Measurements from ENCODE around the gene TRAF7. TPM values are rescaled to one million over a fixed set of nuclear protein-coding genes. Genes with fewer than 3 reads are reported as not detected.
A peak's percentile ranks its signal among the peaks of the same experiment; 100 is the strongest.
"Not testable (repeated sequence)": the region's sequence is repeated elsewhere in the genome, so short reads cannot be mapped to it uniquely, and the experiment has no call there.

The TRAF7 gene
- total RNA-seq, 4 donors from 2014 or later: 42.6 to 64.5 (median 54.3) TPM

DNA sequence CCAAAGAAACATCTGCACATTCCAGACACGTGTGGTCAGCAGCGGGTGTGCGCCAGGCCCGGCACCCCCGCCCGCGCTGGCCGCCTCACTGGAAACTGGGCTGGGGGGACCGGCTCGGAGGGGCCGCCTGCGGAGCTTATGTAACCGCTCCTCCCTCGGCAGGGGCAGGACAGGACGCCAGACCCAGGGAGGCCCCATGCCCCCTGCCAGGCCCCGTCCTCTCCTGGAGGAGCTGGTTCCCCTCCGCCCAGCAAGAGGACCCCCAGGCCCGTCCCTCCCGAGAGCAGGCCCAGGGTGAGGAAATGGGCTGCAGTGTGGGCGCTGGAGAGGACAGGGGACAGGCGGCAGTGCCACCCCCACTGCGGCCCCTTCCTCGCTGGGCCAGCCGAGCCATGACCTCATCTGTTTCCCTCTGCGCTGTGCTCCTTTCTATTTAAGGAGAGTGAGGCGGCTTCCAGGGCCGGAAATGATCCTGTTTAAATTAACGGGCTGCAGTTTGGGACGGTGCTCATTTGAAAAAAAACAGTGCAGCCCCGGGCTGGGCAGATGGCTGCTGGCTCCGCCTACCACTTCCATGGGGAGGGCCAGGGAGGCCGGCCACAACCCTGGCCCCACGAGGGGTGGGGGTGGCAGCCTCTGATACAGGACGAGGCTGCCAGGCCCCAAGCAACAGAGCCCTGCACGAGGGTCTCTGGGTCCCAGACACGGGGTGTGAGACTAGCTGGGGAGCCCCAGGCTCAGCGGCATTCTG, 30.7 kb upstream of the TRAF7 start:
- peak; percentile 67 to 87 for TF ChIP-seq POLR2AphosphoS5 (IDR thresholded peaks at IDR 0.05)
- H3K36me3 ChIP-seq; H3K9me3 ChIP-seq; DNase-seq (ENCODE audit: extremely low spot score); H3K27me3 ChIP-seq; intact Hi-C loops (cut with DNase I): not testable (repeated sequence)
- H3K27ac ChIP-seq (replicated peaks in 1 of 4): peak overlapping the region; percentile 96 to 98 (median 97)
- WGBS: 0% methylated on average over 5 of the region's 37 CpGs
- peaks cover 76 to 96% (median 94%) of the 10 kb centered on the region in 4 donors for H3K4me1 ChIP-seq
- H3K4me3 ChIP-seq: peak overlapping the region; percentile 44 to 61 (median 50)

DNA sequence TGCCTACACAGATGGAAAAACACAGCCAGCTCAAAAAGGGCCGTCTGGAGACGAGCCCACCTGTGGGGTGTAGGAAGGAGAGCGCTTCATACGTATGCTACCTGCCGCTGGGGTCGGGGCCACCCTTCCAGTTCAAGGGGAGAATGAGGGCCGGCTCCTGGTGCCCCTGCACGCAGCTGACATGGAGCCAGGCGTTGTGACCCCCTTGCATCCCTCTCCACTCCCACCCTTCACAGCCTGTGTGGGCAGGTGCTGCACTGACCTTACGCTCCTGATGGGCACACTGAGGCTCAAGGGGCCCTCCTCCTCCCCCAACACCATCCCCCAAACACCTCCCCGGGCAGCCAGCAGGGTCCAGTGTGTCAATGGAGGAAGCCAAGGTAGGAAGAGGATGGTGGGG, 30.0 kb upstream of the TRAF7 start:
- intact Hi-C loops (cut with DNase I); H3K27me3 ChIP-seq; H3K9me3 ChIP-seq; DNase-seq (ENCODE audit: extremely low spot score); H3K36me3 ChIP-seq: not testable (repeated sequence)
- Histone ChIP-seq H3K27ac (replicated peaks in 1 of 4) (peak overlapping the region; percentile 96 to 98 (median 97)), H3K4me1 (peaks cover 80 to 96% (median 94%) of the 10 kb centered on the region in 4 donors), H3K4me3 (peak overlapping the region; percentile 44 to 61 (median 50))
- WGBS: 33% methylated on average over 10 of the region's 11 CpGs

DNA sequence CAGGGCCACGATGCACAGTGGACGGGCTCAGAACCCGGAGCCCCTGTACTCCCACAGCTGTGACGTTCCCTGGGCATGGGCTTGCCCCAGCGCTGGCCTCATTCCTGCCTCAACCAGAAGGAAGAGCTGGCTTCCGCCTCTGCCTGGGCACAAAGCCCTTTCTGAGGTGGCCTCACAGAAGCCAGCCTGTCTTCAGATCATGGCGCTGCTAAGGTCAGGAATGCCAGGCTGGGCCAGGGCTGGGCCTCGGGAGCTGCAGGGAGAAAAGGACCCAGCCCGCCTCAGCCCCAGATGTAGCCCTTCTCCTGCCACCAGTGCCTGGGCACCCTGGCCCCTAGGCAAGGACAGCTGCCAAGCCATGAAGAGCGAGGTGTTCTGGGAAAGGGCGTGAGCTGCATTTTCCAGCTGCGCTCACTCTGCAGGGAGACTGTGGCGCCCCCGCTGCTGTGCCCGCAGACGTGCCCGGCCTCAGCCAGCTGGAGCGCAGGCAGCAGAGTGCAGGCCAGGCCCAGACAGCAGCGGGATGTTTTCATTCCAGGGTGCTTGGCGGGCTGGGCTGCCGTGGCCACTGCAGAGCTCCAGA, 29.3 kb upstream of the TRAF7 start:
- peak overlapping the region; percentile 96 to 98 (median 97) for H3K27ac ChIP-seq (replicated peaks in 1 of 4)
- H3K36me3 ChIP-seq; H3K27me3 ChIP-seq; DNase-seq (ENCODE audit: extremely low spot score); intact Hi-C loops (cut with DNase I); H3K9me3 ChIP-seq: not testable (repeated sequence)
- H3K4me3 ChIP-seq: peak overlapping the region; percentile 44 to 61 (median 50)
- H3K4me1 ChIP-seq: peaks cover 75 to 96% (median 94%) of the 10 kb centered on the region in 4 donors
- 33% methylated on average over 2 of the region's 21 CpGs for WGBS
- TF ChIP-seq, protein P1, sequence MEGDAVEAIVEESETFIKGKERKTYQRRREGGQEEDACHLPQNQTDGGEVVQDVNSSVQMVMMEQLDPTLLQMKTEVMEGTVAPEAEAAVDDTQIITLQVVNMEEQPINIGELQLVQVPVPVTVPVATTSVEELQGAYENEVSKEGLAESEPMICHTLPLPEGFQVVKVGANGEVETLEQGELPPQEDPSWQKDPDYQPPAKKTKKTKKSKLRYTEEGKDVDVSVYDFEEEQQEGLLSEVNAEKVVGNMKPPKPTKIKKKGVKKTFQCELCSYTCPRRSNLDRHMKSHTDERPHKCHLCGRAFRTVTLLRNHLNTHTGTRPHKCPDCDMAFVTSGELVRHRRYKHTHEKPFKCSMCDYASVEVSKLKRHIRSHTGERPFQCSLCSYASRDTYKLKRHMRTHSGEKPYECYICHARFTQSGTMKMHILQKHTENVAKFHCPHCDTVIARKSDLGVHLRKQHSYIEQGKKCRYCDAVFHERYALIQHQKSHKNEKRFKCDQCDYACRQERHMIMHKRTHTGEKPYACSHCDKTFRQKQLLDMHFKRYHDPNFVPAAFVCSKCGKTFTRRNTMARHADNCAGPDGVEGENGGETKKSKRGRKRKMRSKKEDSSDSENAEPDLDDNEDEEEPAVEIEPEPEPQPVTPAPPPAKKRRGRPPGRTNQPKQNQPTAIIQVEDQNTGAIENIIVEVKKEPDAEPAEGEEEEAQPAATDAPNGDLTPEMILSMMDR (IDR thresholded peaks at IDR 0.05): peak in 1 of 3 experiments; percentile 14
- peak; percentile 72 to 78 for TF ChIP-seq POLR2AphosphoS5 (IDR thresholded peaks at IDR 0.05)

DNA sequence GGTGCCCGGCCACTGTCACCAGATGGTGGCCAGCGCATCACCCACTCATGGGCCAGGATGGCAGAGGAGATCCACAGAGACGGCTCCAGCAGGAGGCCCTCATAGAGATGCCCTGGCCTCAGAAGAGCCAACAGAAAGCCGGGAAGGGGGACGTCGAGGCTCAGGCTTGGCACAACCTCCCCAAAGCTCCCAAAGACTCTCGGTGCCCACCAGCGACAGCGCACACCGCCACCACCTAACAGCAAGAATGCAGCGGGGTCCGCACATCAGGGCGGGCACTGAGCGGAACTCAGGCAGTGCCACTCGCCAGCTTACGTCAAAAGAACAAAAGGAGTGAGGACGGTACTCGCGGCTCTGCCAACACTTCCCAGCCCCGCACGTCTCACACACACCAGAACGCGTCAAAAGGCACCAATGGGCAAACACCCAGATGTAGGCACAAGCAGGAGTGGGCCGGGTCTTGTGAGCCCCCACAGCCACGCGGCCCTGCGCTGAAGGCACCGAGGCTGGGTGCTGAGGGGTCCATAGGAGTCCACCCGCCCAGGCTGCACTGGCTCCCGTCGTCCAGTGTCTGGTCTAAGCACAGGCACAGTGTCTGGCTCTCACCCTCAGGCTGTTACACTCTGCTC, 28.5 kb upstream of the TRAF7 start:
- peak overlapping the region; percentile 96 to 98 (median 97) for H3K27ac ChIP-seq (replicated peaks in 1 of 4)
- H3K9me3 ChIP-seq; H3K27me3 ChIP-seq; intact Hi-C loops (cut with DNase I); DNase-seq (ENCODE audit: extremely low spot score); H3K36me3 ChIP-seq: not testable (repeated sequence)
- H3K4me1 ChIP-seq: peaks cover 67 to 96% (median 94%) of the 10 kb centered on the region in 4 donors
- H3K4me3 ChIP-seq: peak overlapping the region; percentile 44 to 61 (median 50)
- 50% methylated on average over 23 of the region's 31 CpGs for WGBS
- TF ChIP-seq POLR2AphosphoS5 (IDR thresholded peaks at IDR 0.05) (peak in 1 of 2 donors; percentile 23), EP300 (IDR thresholded peaks at IDR 0.05) (peak; percentile 30)

DNA sequence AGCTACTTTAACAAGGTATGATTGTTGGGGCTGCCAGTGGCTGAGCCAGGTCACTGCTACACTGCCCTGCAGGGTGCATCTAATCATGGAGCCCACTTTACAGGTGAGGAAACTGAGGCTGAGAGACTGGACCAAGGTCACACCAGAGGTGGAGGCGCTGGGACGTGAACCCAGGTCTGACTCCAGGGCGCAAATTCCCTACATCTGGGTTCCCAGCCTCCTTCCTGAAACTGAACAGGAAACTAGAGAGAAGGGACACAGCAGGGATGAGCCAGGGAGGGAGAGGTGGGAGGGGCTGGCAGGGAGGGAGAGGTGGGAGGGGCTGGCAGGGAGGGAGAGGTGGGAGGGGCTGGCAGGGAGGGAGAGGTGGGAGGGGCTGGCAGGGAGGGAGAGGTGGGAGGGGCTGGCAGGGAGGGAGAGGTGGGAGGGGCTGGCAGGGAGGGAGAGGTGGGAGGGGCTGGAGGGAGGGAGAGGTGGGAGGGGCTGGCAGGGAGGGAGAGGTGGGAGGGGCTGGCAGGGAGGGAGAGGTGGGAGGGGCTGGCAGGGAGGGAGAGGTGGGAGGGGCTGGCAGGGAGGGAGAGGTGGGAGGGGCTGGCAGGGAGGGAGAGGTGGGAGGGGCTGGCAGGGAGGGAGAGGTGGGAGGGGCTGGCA, 27.8 kb upstream of the TRAF7 start:
- peak overlapping the region; percentile 96 to 98 (median 97) for H3K27ac ChIP-seq (replicated peaks in 1 of 4)
- H3K4me1 ChIP-seq: peaks cover 61 to 96% (median 92%) of the 10 kb centered on the region in 4 donors
- H3K9me3 ChIP-seq; H3K36me3 ChIP-seq; intact Hi-C loops (cut with DNase I); DNase-seq (ENCODE audit: extremely low spot score); H3K27me3 ChIP-seq: not testable (repeated sequence)
- TF ChIP-seq POLR2AphosphoS5 (IDR thresholded peaks at IDR 0.05): peak; percentile 28 to 74
- H3K4me3 ChIP-seq: peak overlapping the region in 2 of 4 donors; percentile 44 to 50
- no CpG with 5 or more reads among the region's 3 CpGs for WGBS

DNA sequence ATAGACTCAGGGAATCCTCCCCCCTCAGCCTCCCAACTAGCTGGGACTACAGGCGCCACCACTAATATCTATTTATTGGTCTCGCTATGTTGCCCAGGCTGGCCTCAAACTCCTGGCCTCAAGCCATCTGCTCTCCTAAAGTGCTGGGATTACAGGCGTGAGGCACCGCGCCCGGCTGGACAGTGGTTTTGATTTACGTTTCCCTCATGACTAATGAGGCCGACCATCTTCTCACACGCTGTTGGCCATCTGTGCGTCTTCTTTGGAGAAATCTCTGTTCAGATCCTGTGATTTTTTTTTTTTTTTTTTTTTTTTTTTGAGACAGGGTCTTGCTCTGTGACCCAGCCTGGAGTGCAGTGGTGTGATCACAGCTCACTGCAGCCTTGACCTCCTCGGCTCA, 26.3 kb upstream of the TRAF7 start:
- peaks cover 52 to 91% (median 84%) of the 10 kb centered on the region in 4 donors for H3K4me1 ChIP-seq
- 43% methylated on average over 9 of the region's 11 CpGs for WGBS
- H3K4me3 ChIP-seq; H3K9me3 ChIP-seq; DNase-seq (ENCODE audit: extremely low spot score); H3K36me3 ChIP-seq; H3K27me3 ChIP-seq; intact Hi-C loops (cut with DNase I): not testable (repeated sequence)
- peak overlapping the region; percentile 75 to 84 (median 82) for H3K27ac ChIP-seq (replicated peaks in 1 of 4)

DNA sequence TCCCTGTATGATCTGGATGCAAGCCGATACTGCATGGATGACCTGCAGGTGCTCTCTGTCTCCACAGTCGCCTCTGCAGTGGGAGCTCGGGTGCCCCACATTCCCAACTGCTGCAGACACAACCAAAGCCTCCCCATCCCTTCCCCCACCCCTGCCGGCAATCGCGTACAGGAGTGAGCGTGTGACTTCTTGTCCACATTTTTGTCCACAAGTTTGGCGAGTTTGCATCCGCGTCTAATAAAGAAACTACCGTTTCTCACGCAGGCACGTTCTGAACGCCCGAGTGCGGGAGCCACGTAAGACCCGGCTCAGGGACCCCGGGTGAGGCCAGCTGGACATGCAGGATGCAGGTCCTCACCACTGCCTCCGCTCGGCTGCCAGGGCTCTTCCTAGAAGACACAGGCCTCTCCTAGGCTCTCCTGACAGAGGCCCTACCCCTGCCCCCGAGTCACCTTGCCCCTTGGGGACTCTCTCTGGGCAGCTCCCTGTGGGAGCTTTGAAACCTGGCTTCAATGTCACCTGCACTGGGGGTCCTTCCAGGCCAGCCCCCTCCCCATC, 25.6 kb upstream of the TRAF7 start:
- 31% methylated on average over 19 of the region's 22 CpGs for WGBS
- intact Hi-C loops (cut with DNase I); DNase-seq (ENCODE audit: extremely low spot score); H3K36me3 ChIP-seq; H3K9me3 ChIP-seq; H3K27me3 ChIP-seq: not testable (repeated sequence)
- Histone ChIP-seq H3K27ac (replicated peaks in 1 of 4) (peak overlapping the region; percentile 69 to 84 (median 82)), H3K4me3 (peak overlapping the region in 2 of 4 donors; percentile 22 to 30), H3K4me1 (peaks cover 44 to 84% (median 76%) of the 10 kb centered on the region in 4 donors)

DNA sequence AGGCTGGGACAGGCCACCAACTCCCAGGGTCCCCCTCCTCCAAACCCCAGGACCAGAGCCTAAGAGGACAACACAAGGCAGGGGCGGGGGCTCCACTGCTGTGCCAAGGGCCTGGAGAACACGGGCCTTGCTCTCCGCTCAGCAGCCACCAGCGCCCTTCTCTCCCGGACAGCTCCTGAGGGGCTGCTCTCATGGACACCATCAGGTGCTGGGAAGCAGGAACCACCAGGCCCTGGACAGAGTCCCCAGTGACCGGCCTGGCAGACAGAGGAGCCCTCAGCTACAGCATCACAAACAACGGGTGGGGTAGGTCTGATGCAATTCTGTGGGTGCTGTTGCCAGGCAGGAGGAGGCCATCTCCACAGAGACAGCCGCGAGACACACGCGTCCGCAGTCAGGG, 21.8 kb upstream of the TRAF7 start:
- Histone ChIP-seq H3K4me3 (peak overlapping the region; percentile 39 to 52 (median 42)), H3K27ac (replicated peaks in 1 of 4) (peak overlapping the region; percentile 76 to 84 (median 83)), H3K4me1 (peaks cover 15 to 56% (median 49%) of the 10 kb centered on the region in 4 donors)
- DNase-seq (ENCODE audit: extremely low spot score); H3K9me3 ChIP-seq; H3K27me3 ChIP-seq; H3K36me3 ChIP-seq; intact Hi-C loops (cut with DNase I): not testable (repeated sequence)
- no CpG with 5 or more reads among the region's 12 CpGs for WGBS

DNA sequence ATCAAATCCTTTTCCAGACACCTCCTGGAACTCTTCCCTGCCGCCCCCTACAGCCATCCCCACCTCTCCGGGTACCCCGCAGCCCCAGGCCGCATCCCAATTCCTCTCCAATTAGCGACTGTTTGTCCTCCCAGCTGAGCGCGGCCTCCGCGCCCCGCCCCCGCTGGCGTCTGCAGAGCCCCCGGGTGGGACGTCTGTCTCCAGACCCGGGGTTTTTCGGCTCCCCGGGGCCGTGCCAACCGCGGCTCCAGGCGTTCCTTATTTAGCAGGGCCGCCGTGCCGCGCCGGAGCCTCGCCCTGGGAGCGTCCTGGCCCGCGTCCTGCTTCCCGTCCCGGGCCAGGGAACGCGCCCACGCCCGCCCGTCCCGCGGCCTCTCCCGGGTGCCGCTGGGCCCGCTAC, 20.5 kb upstream of the TRAF7 start:
- DNase-seq (ENCODE audit: extremely low spot score); H3K36me3 ChIP-seq; H3K27me3 ChIP-seq; H3K9me3 ChIP-seq; intact Hi-C loops (cut with DNase I): not testable (repeated sequence)
- Histone ChIP-seq H3K27ac (replicated peaks in 1 of 4) (peak overlapping the region; percentile 86 to 91 (median 86)), H3K4me3 (peak overlapping the region; percentile 58 to 71 (median 64)), H3K4me1 (peaks cover 12 to 43% (median 39%) of the 10 kb centered on the region in 4 donors)
- 5% methylated on average over 6 of the region's 42 CpGs for WGBS
